OCI-LY1 (cell line): Measurements from ENCODE around the gene TGM4.

Experiments used
- CTCF ChIP-seq: fragments of 200-600 bp; sonication (generic), shearing (Covaris generic); IDR thresholded peaks from 2 replicates; pipeline ENCODE4 v1.5.1; 2017; ENCODE audit warnings: mild to moderate bottlenecking, antibody characterized with exemption, low read length, moderate library complexity, mixed read lengths
- EZH2 ChIP-seq: fragments of 200-600 bp; sonication (generic), shearing (Covaris generic); IDR thresholded peaks from 2 replicates; pipeline ENCODE4 v1.8.0; 2017; ENCODE audit warnings: borderline replicate concordance, mixed run types, mild to moderate bottlenecking, antibody characterized with exemption, low read length, moderate library complexity, mixed read lengths

GRCh38 chr3:44883999-44884431, 9.6 kb downstream of the TGM4 start:
- TF ChIP-seq CTCF: no peak
- no peak for TF ChIP-seq EZH2
